Osteocyte (in vitro differentiated cells): ENCODE measurements around the gene AGAP2. TPM values are rescaled to one million over a fixed set of nuclear protein-coding genes. Genes with fewer than 3 reads are reported as not detected.
A peak's percentile ranks its signal among the peaks of the same experiment; 100 is the strongest.

Experiments used
- DNase-seq: peaks from one replicate; pipeline ENCODE4 v3.0.0; 2021; ENCODE audit warnings: mixed read lengths; ENCODE audit not compliant: unreplicated experiment; ENCODE audit errors: extremely low spot score
- H3K27ac Mint-ChIP-seq: one replicate; pipeline ENCODE4 v1.8.0; 2021; ENCODE audit warnings: mild to moderate bottlenecking, mixed read lengths; ENCODE audit not compliant: unreplicated experiment
- H3K27me3 Mint-ChIP-seq: one replicate; pipeline ENCODE4 v1.8.0; 2021; ENCODE audit warnings: mixed read lengths; ENCODE audit not compliant: unreplicated experiment
- H3K36me3 Mint-ChIP-seq: one replicate; pipeline ENCODE4 v1.8.0; 2021; ENCODE audit warnings: mixed read lengths; ENCODE audit not compliant: unreplicated experiment
- H3K4me1 Mint-ChIP-seq: one replicate; pipeline ENCODE4 v1.8.0; 2021; ENCODE audit warnings: mixed read lengths; ENCODE audit not compliant: unreplicated experiment
- H3K4me3 Mint-ChIP-seq: one replicate; pipeline ENCODE4 v1.8.0; 2021; ENCODE audit warnings: mild to moderate bottlenecking, moderate library complexity, mixed read lengths; ENCODE audit not compliant: unreplicated experiment
- H3K9me3 Mint-ChIP-seq: one replicate; pipeline ENCODE4 v1.8.0; 2021; ENCODE audit warnings: mixed read lengths; ENCODE audit not compliant: unreplicated experiment
- total RNA-seq: library from RNA; stranded (reverse); gene quantifications from 2 replicates; pipeline ENCODE4 v1.2.1, GENCODE V29; 2021
- TF ChIP-seq, protein P1 (sequence below): fragments of 200-600 bp; sonication (generic); IDR thresholded peaks from 2 replicates; pipeline ENCODE4 v1.5.0; 2021; ENCODE audit warnings: antibody characterized with exemption, mild to moderate bottlenecking, moderate library complexity

The AGAP2 gene
- total RNA-seq, 1 donor from 2014 or later: 2.6 TPM

DNA sequence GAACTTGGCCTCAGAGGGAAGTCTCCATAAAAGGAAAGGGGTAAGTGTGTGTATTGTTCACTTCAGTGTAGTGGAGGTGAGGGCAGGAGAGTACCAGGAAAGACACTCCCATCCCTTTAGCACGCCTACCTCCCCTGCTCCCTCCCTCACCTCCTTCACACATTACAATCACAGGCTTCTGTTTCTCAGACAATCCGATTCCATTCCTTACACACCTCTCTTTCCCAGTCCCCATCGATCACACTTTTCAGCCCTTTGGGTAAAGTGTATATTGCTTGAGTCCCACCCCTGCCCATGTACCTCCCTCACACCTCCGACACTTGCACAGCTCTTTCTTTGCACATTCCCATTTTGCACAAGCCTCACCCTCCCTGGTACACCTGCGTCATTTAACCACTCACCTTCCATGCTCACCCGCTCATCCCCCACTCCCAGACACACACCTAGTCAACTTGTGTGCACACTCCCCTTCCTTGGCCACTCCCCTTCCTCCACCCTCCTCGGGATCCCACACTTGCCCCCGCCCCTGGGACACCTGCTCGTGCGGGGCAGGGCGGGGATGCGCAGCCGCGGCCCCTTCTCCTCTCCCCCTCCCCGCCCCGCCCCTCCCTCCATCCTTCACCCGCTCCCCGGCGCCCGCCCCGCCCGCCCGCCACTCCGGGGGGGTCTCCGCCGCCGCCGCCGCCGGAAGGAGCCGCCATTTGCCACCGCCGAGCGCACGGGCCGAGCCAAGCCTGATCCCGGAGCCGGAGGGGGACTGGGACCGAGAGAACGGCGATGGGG is 16.1 kb upstream of the AGAP2 start, which contains the start of gene MARCHF9:
Gene MARCHF9, plus strand, starts transcription at position 693 of the 783 bp plus-strand sequence. CDS start 426 bp downstream, outside the sequence.
- TF ChIP-seq, protein P1, sequence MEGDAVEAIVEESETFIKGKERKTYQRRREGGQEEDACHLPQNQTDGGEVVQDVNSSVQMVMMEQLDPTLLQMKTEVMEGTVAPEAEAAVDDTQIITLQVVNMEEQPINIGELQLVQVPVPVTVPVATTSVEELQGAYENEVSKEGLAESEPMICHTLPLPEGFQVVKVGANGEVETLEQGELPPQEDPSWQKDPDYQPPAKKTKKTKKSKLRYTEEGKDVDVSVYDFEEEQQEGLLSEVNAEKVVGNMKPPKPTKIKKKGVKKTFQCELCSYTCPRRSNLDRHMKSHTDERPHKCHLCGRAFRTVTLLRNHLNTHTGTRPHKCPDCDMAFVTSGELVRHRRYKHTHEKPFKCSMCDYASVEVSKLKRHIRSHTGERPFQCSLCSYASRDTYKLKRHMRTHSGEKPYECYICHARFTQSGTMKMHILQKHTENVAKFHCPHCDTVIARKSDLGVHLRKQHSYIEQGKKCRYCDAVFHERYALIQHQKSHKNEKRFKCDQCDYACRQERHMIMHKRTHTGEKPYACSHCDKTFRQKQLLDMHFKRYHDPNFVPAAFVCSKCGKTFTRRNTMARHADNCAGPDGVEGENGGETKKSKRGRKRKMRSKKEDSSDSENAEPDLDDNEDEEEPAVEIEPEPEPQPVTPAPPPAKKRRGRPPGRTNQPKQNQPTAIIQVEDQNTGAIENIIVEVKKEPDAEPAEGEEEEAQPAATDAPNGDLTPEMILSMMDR: no peak
- no peak for DNase-seq
- no peaks in the 10 kb centered on the region for H3K27me3 Mint-ChIP-seq
- peak within 1 kb of the TSS; percentile 68 for H3K27ac Mint-ChIP-seq
- no peaks in the 10 kb centered on the region for H3K9me3 Mint-ChIP-seq
- H3K4me3 Mint-ChIP-seq: peak within 1 kb of the TSS; percentile 88
- H3K36me3 Mint-ChIP-seq: peaks cover 21% of the 10 kb centered on the region
- H3K4me1 Mint-ChIP-seq: peaks cover 41% of the 10 kb centered on the region

GRCh38 chr12:57753756-57754337 is 15.3 kb upstream of the AGAP2 start:
- Mint-ChIP-seq H3K4me3 (peak overlapping the region; percentile 88), H3K36me3 (peaks cover 24% of the 10 kb centered on the region), H3K27ac (peak overlapping the region; percentile 10), H3K27me3 (no peaks in the 10 kb centered on the region), H3K4me1 (peaks cover 41% of the 10 kb centered on the region), H3K9me3 (no peaks in the 10 kb centered on the region)
- TF ChIP-seq, protein P1: no peak
- DNase-seq: no peak

DNA sequence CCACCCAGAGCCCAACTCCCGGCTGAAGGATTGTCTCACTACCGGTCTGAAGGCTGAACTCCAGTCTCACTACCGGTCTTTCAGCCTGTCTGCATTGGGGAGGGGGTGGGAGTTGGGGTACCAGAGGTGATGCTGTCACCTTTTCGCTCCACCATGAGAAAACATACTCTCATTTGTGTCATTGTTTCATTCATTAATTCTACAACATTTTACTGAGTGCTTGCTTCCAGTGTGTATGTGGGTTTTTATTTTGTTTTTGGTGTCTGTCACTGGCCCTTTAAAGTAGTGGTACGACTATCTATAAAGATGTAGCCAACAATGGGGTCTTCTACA is 14.1 kb upstream of the AGAP2 start:
- Mint-ChIP-seq H3K27me3 (no peaks in the 10 kb centered on the region), H3K4me3 (peak overlapping the region; percentile 94), H3K9me3 (no peaks in the 10 kb centered on the region), H3K4me1 (peaks cover 41% of the 10 kb centered on the region), H3K36me3 (peaks cover 20% of the 10 kb centered on the region), H3K27ac (peak overlapping the region; percentile 93)
- DNase-seq: no peak
- TF ChIP-seq, protein P1: no peak

DNA sequence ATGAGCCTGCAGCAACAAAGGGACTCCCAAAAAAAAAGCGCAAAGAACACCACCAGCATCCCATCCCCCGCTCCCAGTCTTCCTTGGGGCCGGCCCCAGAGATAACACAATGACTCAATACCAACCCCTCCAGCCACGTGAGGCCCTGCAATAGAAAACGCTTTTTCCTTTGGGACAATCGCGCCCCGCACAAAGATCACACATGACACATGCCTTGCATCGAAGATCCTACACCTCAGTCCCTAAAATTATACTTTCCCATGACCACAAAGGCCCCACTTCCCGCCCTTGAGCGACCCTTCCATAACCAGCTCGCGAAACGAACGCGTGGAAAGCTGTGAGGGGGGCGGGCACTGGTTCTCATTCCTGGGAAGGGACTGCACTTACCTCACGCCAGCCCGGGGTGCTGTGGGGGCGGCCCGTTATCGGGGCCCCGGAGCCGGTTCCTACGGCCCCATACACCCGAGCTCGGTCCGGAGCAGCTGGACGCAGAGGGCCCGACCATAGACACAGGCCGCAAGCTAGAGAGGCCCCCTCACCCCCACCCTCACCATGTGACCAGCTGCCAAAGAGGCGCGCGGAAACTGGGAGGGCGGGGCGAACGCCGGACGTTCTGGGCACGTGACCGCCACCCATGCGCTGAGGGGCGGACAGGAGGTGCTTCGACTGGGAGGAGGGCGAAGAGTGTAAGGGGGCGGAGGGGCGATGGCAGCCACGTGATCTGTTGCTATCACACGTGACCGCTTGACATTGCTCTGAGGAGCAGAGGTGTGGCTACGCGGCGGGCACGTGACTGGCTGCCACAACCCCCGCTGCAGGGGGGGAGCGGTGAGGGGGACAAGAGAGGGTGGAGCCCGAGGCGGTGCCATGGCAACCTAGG is 13.5 kb upstream of the AGAP2 start, which contains the start of gene CDK4:
Gene CDK4, minus strand, starts transcription at position 523 of the 880 bp plus-strand sequence. CDS start 593 bp downstream, outside the sequence.
- peak; percentile 100 for DNase-seq
- Mint-ChIP-seq H3K4me1 (peaks cover 40% of the 10 kb centered on the region), H3K27me3 (no peaks in the 10 kb centered on the region), H3K27ac (peak within 1 kb of the TSS; percentile 93), H3K4me3 (peak within 1 kb of the TSS; percentile 94), H3K36me3 (peaks cover 25% of the 10 kb centered on the region), H3K9me3 (no peaks in the 10 kb centered on the region)
- TF ChIP-seq, protein P1: no peak
